ENCODE data around the gene WWOX.
A peak's percentile ranks its signal among the peaks of the same experiment; 100 is the strongest.

The WWOX gene

DNA sequence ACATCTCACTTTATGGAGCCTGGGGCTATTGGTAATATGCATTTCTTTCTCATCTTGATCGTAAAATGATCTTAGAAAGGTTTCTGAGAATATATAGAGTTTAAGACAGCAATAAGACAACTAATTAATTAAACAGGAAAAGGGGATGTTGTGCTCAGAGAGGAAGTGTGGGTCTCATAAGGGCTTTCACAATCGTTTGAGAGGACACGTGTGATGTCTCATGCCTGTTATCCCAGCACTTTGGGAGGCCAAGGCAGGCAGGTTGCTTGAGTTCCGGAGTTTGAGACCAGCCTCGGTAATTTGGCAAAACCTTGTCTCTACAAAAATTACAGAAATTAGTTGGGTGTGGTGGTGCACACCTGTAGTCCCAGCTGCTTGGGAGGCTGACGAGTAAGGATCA, 295.6 kb downstream of the WWOX start:
- Histone ChIP-seq H3K27me3 (ENCODE audit: insufficient read depth, insufficient read length) (no peaks in the 10 kb centered on the region), H3K4me1 (ENCODE audit: insufficient read depth, insufficient read length) (no peaks in the 10 kb centered on the region), H3K4me3 (ENCODE audit: insufficient read length, low read depth) (no peak overlapping the region), H3K9me3 (ENCODE audit: insufficient read depth, low read length) (peaks cover 7% of the 10 kb centered on the region; the same call in 1 of the 2 replicates), H3K36me3 (ENCODE audit: insufficient read depth, insufficient read length, low read length) (no peaks in the 10 kb centered on the region), H3K9ac (ENCODE audit: insufficient read length, low read depth) (no peak overlapping the region)
- no peak for DNase-seq (ENCODE audit: low read depth, low spot score)
- TF ChIP-seq ZNF274 (IDR thresholded peaks at IDR 0.05; ENCODE audit: low read depth, low read length) = no peak
- TF ChIP-seq YY1 (IDR thresholded peaks at IDR 0.05; ENCODE audit: insufficient read depth, insufficient read length) = no peak
- TF ChIP-seq SUZ12 (IDR thresholded peaks at IDR 0.05; ENCODE audit: extremely low read depth, insufficient read depth, insufficient read length) = no peak

DNA sequence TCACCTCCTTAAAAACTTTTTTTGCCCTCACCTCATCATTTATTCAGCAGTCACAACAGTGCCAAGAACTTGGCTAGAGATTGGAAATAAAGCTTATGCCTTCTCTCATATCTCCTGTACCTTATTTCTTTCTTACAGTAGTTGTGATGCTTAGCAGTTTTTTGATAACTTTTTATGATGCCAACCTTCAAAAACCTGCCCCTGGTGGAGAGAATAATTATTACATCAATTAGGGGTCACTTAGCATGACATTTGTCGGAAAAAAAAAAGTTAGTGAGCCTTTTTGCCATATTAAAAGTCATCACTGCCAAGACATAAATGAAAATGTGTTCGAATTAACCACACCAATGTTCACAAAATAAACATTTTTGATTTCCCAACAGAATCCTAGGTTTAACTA, 296.6 kb downstream of the WWOX start:
- Histone ChIP-seq H3K4me1 (ENCODE audit: insufficient read depth, insufficient read length) (no peaks in the 10 kb centered on the region), H3K9ac (ENCODE audit: insufficient read length, low read depth) (no peak overlapping the region), H3K36me3 (ENCODE audit: insufficient read depth, insufficient read length, low read length) (no peaks in the 10 kb centered on the region), H3K27me3 (ENCODE audit: insufficient read depth, insufficient read length) (no peaks in the 10 kb centered on the region), H3K4me3 (ENCODE audit: insufficient read length, low read depth) (no peak overlapping the region), H3K9me3 (ENCODE audit: insufficient read depth, low read length) (peaks cover 7% of the 10 kb centered on the region; the same call in 1 of the 2 replicates)
- TF ChIP-seq ZNF274 (IDR thresholded peaks at IDR 0.05; ENCODE audit: low read depth, low read length) = no peak
- DNase-seq (ENCODE audit: low read depth, low spot score) = peak; percentile 8

DNA sequence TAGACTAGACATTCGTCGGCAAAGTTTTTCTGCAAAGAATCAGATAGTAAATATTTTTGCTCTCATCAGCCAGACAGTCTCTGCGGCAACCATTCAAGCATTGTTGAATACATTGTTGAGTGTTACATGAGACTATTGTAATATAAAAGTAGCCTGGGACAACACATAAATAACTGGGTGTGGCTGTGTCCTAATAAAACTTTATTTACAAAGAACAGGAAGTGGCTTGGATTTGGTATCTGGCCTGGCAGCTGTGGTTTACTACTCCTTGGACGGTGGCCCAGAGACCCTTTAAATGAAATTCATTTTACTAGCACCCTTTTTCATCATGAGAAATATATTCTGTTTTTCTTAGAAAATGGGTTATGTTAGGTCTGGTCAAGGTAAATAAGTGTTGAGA, 297.2 kb downstream of the WWOX start:
- no peak for DNase-seq (ENCODE audit: low read depth, low spot score)
- Histone ChIP-seq H3K36me3 (ENCODE audit: insufficient read depth, insufficient read length, low read length) (no peaks in the 10 kb centered on the region), H3K4me1 (ENCODE audit: insufficient read depth, insufficient read length) (no peaks in the 10 kb centered on the region), H3K27me3 (ENCODE audit: insufficient read depth, insufficient read length) (no peaks in the 10 kb centered on the region), H3K9me3 (ENCODE audit: insufficient read depth, low read length) (peaks cover 7% of the 10 kb centered on the region; the same call in 1 of the 2 replicates), H3K9ac (ENCODE audit: insufficient read length, low read depth) (no peak overlapping the region), H3K4me3 (ENCODE audit: insufficient read length, low read depth) (no peak overlapping the region)
- TF ChIP-seq ZNF274 (IDR thresholded peaks at IDR 0.05; ENCODE audit: low read depth, low read length) (no peak), YY1 (IDR thresholded peaks at IDR 0.05; ENCODE audit: insufficient read depth, insufficient read length) (no peak), SUZ12 (IDR thresholded peaks at IDR 0.05; ENCODE audit: extremely low read depth, insufficient read depth, insufficient read length) (no peak)

DNA sequence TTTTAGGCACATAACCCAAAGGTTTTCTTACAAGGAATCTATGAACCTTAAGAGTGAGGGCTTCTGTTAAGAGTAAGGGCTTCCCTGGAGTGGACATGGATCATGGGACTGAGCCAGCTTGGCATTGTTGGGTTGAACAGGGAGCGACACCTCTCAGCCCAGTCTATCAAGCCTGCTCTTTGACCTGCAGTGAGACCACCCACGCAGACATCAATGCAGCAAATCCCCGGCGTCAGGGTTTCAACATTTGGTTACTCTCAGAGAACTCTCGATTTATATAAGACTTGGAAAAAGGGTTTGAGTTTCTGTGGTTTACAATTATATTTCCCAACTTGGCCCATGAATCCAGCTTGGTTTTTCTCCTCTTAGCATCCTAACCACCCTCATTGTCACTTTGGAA, 299.9 kb downstream of the WWOX start:
- H3K27me3 ChIP-seq (ENCODE audit: insufficient read depth, insufficient read length) = no peaks in the 10 kb centered on the region
- no peaks in the 10 kb centered on the region for H3K4me1 ChIP-seq (ENCODE audit: insufficient read depth, insufficient read length)
- H3K9me3 ChIP-seq (ENCODE audit: insufficient read depth, low read length) = no peaks in the 10 kb centered on the region
- DNase-seq (ENCODE audit: low read depth, low spot score) = no peak
- no peak overlapping the region for H3K9ac ChIP-seq (ENCODE audit: insufficient read length, low read depth)
- TF ChIP-seq YY1 (IDR thresholded peaks at IDR 0.05; ENCODE audit: insufficient read depth, insufficient read length) (no peak), SUZ12 (IDR thresholded peaks at IDR 0.05; ENCODE audit: extremely low read depth, insufficient read depth, insufficient read length) (no peak)
- H3K4me3 ChIP-seq (ENCODE audit: insufficient read length, low read depth) = no peak overlapping the region
- H3K36me3 ChIP-seq (ENCODE audit: insufficient read depth, insufficient read length, low read length) = no peaks in the 10 kb centered on the region

DNA sequence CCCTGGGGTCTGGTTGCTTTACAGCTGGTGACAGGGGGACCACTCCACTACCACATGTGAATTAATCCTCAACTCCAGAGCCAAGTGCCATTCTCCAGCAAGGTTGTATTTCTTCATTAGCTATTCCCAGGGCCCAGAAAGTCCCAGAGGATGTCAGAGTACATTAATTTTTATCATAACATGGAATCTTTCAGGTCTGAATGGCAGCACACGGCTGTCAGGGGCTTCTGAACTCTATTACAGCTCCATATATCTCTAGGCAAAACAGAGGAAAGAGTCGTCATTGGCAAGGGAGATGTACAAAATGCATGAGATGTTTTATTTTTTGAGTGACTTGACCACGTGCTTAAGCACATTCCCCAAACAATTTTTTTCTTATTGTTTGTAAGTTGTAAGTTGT, 303.4 kb downstream of the WWOX start:
- H3K36me3 ChIP-seq (ENCODE audit: insufficient read depth, insufficient read length, low read length) = no peaks in the 10 kb centered on the region
- H3K4me1 ChIP-seq (ENCODE audit: insufficient read depth, insufficient read length) = no peaks in the 10 kb centered on the region
- TF ChIP-seq SUZ12 (IDR thresholded peaks at IDR 0.05; ENCODE audit: extremely low read depth, insufficient read depth, insufficient read length) = no peak
- TF ChIP-seq YY1 (IDR thresholded peaks at IDR 0.05; ENCODE audit: insufficient read depth, insufficient read length) = no peak
- no peak for TF ChIP-seq ZNF274 (IDR thresholded peaks at IDR 0.05; ENCODE audit: low read depth, low read length)
- DNase-seq (ENCODE audit: low read depth, low spot score) = no peak
- H3K9me3 ChIP-seq (ENCODE audit: insufficient read depth, low read length) = peaks cover 5% of the 10 kb centered on the region; the same call in 1 of the 2 replicates
- H3K27me3 ChIP-seq (ENCODE audit: insufficient read depth, insufficient read length) = no peaks in the 10 kb centered on the region
- H3K9ac ChIP-seq (ENCODE audit: insufficient read length, low read depth) = no peak overlapping the region
- no peak overlapping the region for H3K4me3 ChIP-seq (ENCODE audit: insufficient read length, low read depth)

DNA sequence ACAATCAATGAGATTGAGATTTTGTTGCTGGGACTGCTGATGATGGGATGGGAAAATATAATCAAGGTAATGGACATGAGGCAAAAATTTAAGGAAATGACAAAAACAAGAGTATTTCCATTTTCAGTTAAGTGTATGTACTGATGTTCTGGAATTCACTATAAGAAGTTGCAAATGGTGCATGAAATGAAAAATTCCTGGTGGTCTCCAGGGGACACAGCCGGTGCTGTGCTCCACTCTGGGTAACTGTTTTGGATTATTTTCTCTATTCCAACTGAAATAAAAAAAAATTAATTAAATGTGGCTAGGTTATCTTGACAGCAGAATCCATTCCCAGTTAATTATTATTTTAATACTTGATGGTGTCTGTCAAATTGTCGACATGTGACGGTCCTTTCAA, 305.6 kb downstream of the WWOX start:
- H3K4me3 ChIP-seq (ENCODE audit: insufficient read length, low read depth) = no peak overlapping the region
- no peaks in the 10 kb centered on the region for H3K36me3 ChIP-seq (ENCODE audit: insufficient read depth, insufficient read length, low read length)
- no peak overlapping the region for H3K9ac ChIP-seq (ENCODE audit: insufficient read length, low read depth)
- no peak for TF ChIP-seq SUZ12 (IDR thresholded peaks at IDR 0.05; ENCODE audit: extremely low read depth, insufficient read depth, insufficient read length)
- TF ChIP-seq YY1 (IDR thresholded peaks at IDR 0.05; ENCODE audit: insufficient read depth, insufficient read length) = no peak
- no peak for TF ChIP-seq ZNF274 (IDR thresholded peaks at IDR 0.05; ENCODE audit: low read depth, low read length)
- H3K9me3 ChIP-seq (ENCODE audit: insufficient read depth, low read length) = peaks cover 20% of the 10 kb centered on the region; the same call in 1 of the 2 replicates
- no peaks in the 10 kb centered on the region for H3K4me1 ChIP-seq (ENCODE audit: insufficient read depth, insufficient read length)
- H3K27me3 ChIP-seq (ENCODE audit: insufficient read depth, insufficient read length) = no peaks in the 10 kb centered on the region
- no peak for DNase-seq (ENCODE audit: low read depth, low spot score)

DNA sequence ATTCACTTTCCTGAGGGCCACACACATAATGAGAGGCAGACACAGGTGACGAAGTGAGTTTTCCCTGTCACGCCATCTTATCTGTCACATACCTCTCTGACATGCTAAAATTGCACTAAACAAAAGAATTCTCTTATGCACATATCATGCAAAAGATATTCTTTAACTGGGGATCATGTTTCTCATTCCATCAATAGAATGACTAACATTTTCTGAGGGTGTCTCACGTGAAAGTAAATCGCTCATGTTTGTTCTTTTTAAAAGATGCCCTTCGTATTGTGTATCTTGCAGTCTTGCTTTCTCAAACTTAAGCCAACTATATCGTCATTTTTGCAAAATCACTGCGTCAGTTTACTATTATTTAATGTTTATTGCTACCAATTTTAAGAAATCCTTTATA, 306.4 kb downstream of the WWOX start:
- Histone ChIP-seq H3K27me3 (ENCODE audit: insufficient read depth, insufficient read length) (no peaks in the 10 kb centered on the region), H3K4me1 (ENCODE audit: insufficient read depth, insufficient read length) (no peaks in the 10 kb centered on the region), H3K9me3 (ENCODE audit: insufficient read depth, low read length) (peaks cover 28% of the 10 kb centered on the region; the same call in 1 of the 2 replicates), H3K36me3 (ENCODE audit: insufficient read depth, insufficient read length, low read length) (no peaks in the 10 kb centered on the region), H3K4me3 (ENCODE audit: insufficient read length, low read depth) (no peak overlapping the region), H3K9ac (ENCODE audit: insufficient read length, low read depth) (no peak overlapping the region)
- TF ChIP-seq ZNF274 (IDR thresholded peaks at IDR 0.05; ENCODE audit: low read depth, low read length) (no peak), YY1 (IDR thresholded peaks at IDR 0.05; ENCODE audit: insufficient read depth, insufficient read length) (no peak), SUZ12 (IDR thresholded peaks at IDR 0.05; ENCODE audit: extremely low read depth, insufficient read depth, insufficient read length) (no peak)
- DNase-seq (ENCODE audit: low read depth, low spot score) = no peak

DNA sequence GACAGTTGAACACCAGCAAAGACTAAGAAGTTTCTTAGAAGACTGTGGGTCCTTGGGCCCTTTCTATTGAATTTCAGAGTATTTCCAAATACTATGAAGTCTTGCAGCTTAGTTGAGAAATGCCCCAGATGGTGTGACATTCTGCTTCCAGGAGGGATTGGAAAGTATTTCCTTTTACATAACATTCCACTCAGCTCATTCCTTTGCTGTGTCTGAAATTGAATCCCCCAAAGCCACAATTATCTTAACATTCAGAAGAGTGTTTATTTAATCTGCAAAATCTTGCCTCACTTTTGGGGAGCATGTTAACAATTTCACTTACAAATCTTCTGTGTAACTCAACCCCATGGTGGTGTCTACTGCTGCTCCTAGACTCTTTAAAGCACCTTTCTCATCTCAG, 307.7 kb downstream of the WWOX start:
- H3K27me3 ChIP-seq (ENCODE audit: insufficient read depth, insufficient read length) = no peaks in the 10 kb centered on the region
- no peaks in the 10 kb centered on the region for H3K36me3 ChIP-seq (ENCODE audit: insufficient read depth, insufficient read length, low read length)
- no peaks in the 10 kb centered on the region for H3K4me1 ChIP-seq (ENCODE audit: insufficient read depth, insufficient read length)
- no peak overlapping the region for H3K4me3 ChIP-seq (ENCODE audit: insufficient read length, low read depth)
- TF ChIP-seq ZNF274 (IDR thresholded peaks at IDR 0.05; ENCODE audit: low read depth, low read length) = no peak
- TF ChIP-seq YY1 (IDR thresholded peaks at IDR 0.05; ENCODE audit: insufficient read depth, insufficient read length) = no peak
- TF ChIP-seq SUZ12 (IDR thresholded peaks at IDR 0.05; ENCODE audit: extremely low read depth, insufficient read depth, insufficient read length) = no peak
- DNase-seq (ENCODE audit: low read depth, low spot score) = no peak
- H3K9ac ChIP-seq (ENCODE audit: insufficient read length, low read depth) = no peak overlapping the region
- peaks cover 28% of the 10 kb centered on the region; the same call in 1 of the 2 replicates for H3K9me3 ChIP-seq (ENCODE audit: insufficient read depth, low read length)

All from NT2/D1 (cell line).